GM20431 (cell line): ENCODE measurements around the gene BMP6.

Experiments
- in situ Hi-C: fragments of 300-500 bp; cut with MseI, MboI; formaldehyde crosslinking; loops from one replicate; pipeline ENCODE4 v1.15.0; 2020; ENCODE audit warnings: low sequenced_read_pairs; ENCODE audit not compliant: unreplicated experiment

The BMP6 gene

GRCh38 chr6:7912736-7913517 is 187.0 kb downstream of the BMP6 start:
- in situ Hi-C loops, result no loop called here

- in situ Hi-C loops, result no loop called here
Measured at GRCh38 chr6:7914311-7914710, 188.4 kb downstream of the BMP6 start.

- in situ Hi-C loops, result no loop called here
Measured at GRCh38 chr6:7914991-7915789, 189.3 kb downstream of the BMP6 start.

GRCh38 chr6:7916959-7917358 is 191.1 kb downstream of the BMP6 start:
- in situ Hi-C loops, result no loop called here

- in situ Hi-C loops, result no loop called here
Measured at GRCh38 chr6:7917729-7918128, 191.8 kb downstream of the BMP6 start.

- in situ Hi-C loops, result no loop called here
Measured at GRCh38 chr6:7918403-7918802, 192.5 kb downstream of the BMP6 start.

GRCh38 chr6:7919871-7920270 is 194.0 kb downstream of the BMP6 start:
- in situ Hi-C loops, result no loop called here

GRCh38 chr6:7920425-7920824 is 194.5 kb downstream of the BMP6 start:
- in situ Hi-C loops, result no loop called here

GRCh38 chr6:7921046-7921445 is 195.1 kb downstream of the BMP6 start:
- in situ Hi-C loops, result no loop called here

- in situ Hi-C loops, result no loop called here
Measured at GRCh38 chr6:7921632-7922092, 195.8 kb downstream of the BMP6 start.

GRCh38 chr6:7922596-7922995 is 196.7 kb downstream of the BMP6 start:
- in situ Hi-C loops, result no loop called here

- in situ Hi-C loops, result no loop called here
Measured at GRCh38 chr6:7924867-7925266, 199.0 kb downstream of the BMP6 start.
